GM23338 (cell line): ENCODE results near the gene EEF2. TPM values are rescaled to one million over a fixed set of nuclear protein-coding genes. Genes with fewer than 3 reads are reported as not detected.

ENCODE experiments used
- ATAC-seq: fragments of 200-7000 bp; cut with Tn5 transposase; 3 replicates; pipeline ENCODE4 v1.9.1; 2020
- DNase-seq: peaks from one replicate; pipeline ENCODE4 v3.0.0-alpha.2; 2015; ENCODE audit warnings: low spot score
- H2AFZ ChIP-seq: fragments of 200-600 bp; sonication (generic); 2 replicates; pipeline ENCODE4 v1.8.0; 2016; ENCODE audit warnings: antibody characterized with exemption, mild to moderate bottlenecking, moderate library complexity
- H3F3A ChIP-seq: fragments of 200-600 bp; sonication (generic); replicated peaks from 2 replicates; pipeline ENCODE4 v1.8.0; 2017; ENCODE audit warnings: antibody characterized with exemption, mixed run types, low read depth
- H3K27ac ChIP-seq: fragments of 200-600 bp; sonication (generic); 2 replicates; pipeline ENCODE4 v1.6.1; 2016; ENCODE audit warnings: low read depth
- H3K27me3 ChIP-seq: fragments of 200-600 bp; sonication (generic); 2 replicates; pipeline ENCODE4 v1.8.0; 2016; ENCODE audit warnings: mild to moderate bottlenecking, mixed run types, moderate library complexity; ENCODE audit not compliant: insufficient read depth
- H3K36me3 ChIP-seq: fragments of 200-600 bp; sonication (generic); 2 replicates; pipeline ENCODE4 v1.8.0; 2016; ENCODE audit warnings: mild to moderate bottlenecking; ENCODE audit not compliant: insufficient read depth
- H3K4me1 ChIP-seq: fragments of 200-600 bp; sonication (generic); 2 replicates; pipeline ENCODE4 v1.8.0; 2016; ENCODE audit warnings: mild to moderate bottlenecking, moderate library complexity; ENCODE audit not compliant: insufficient read depth
- H3K4me2 ChIP-seq: fragments of 200-600 bp; sonication (generic); 2 replicates; pipeline ENCODE4 v1.7.1; 2017; ENCODE audit warnings: mixed run types
- H3K4me3 ChIP-seq: fragments of 200-600 bp; sonication (generic); 2 replicates; pipeline ENCODE4 v1.6.1; 2016; ENCODE audit warnings: mixed run types
- H3K79me2 ChIP-seq: fragments of 200-600 bp; sonication (generic); replicated peaks from 2 replicates; pipeline ENCODE4 v1.8.0; 2017; ENCODE audit warnings: mild to moderate bottlenecking; ENCODE audit not compliant: insufficient read depth
- H3K9me2 ChIP-seq: fragments of 200-600 bp; sonication (generic); 2 replicates; pipeline ENCODE4 v1.8.0; 2017; ENCODE audit not compliant: insufficient read depth
- H4K20me1 ChIP-seq: fragments of 200-600 bp; sonication (generic); replicated peaks from 2 replicates; pipeline ENCODE4 v1.8.0; 2017; ENCODE audit warnings: mild to moderate bottlenecking; ENCODE audit not compliant: insufficient read depth
- H3K27ac Mint-ChIP-seq: 2 replicates; pipeline ENCODE4 v1.8.0; 2020; ENCODE audit warnings: inconsistent platforms, mild to moderate bottlenecking, moderate library complexity, mixed read lengths
- H3K27me3 Mint-ChIP-seq: 3 replicates; pipeline ENCODE4 v1.8.0; 2022; ENCODE audit warnings: low read depth, mild to moderate bottlenecking, moderate library complexity, mixed read lengths, inconsistent platforms; ENCODE audit not compliant: insufficient read depth, poor library complexity
- H3K36me3 Mint-ChIP-seq: 3 replicates; pipeline ENCODE4 v1.8.0; 2021; ENCODE audit warnings: low read depth, mild to moderate bottlenecking, inconsistent platforms, moderate library complexity, mixed read lengths
- H3K4me1 Mint-ChIP-seq: 3 replicates; pipeline ENCODE4 v1.8.0; 2020; ENCODE audit warnings: mild to moderate bottlenecking, inconsistent platforms, mixed read lengths
- H3K4me3 Mint-ChIP-seq: 3 replicates; pipeline ENCODE4 v1.8.0; 2021; ENCODE audit warnings: moderate library complexity, mild to moderate bottlenecking, inconsistent platforms, mixed read lengths
- H3K9me3 Mint-ChIP-seq: 3 replicates; pipeline ENCODE4 v1.8.0; 2020; ENCODE audit warnings: moderate library complexity, mild to moderate bottlenecking, inconsistent platforms, mixed read lengths
- CREB1 ChIP-seq: fragments of 250-450 bp; sonication (Bioruptor Pico); IDR thresholded peaks from 2 replicates; pipeline ENCODE4 v1.5.0; 2020; ENCODE audit warnings: low read depth, mild to moderate bottlenecking, moderate library complexity
- CTCF ChIP-seq, 2 experiments: fragments of 200-600 bp in 1 of 2; sonication (generic) in 1 of 2; conservative IDR thresholded peaks; 2 replicates each; pipeline versions ENCODE4 v1.5.1 to v1.6.1; 2016 to 2017; ENCODE audit warnings: antibody characterized with exemption in 2 of 2, low read depth in 2 of 2, mild to moderate bottlenecking in 2 of 2, moderate library complexity in 1 of 2
- EZH2 ChIP-seq: fragments of 200-600 bp; sonication (generic); IDR thresholded peaks from one replicate; pipeline ENCODE4 v1.8.0; 2017; ENCODE audit warnings: antibody characterized with exemption, mild to moderate bottlenecking, low read depth; ENCODE audit not compliant: unreplicated experiment
- EZH2phosphoT487 ChIP-seq: fragments of 200-600 bp; sonication (generic); IDR thresholded peaks from one replicate; pipeline ENCODE4 v1.8.1; 2018; ENCODE audit warnings: antibody characterized with exemption; ENCODE audit not compliant: unreplicated experiment
- JUNB ChIP-seq: IDR thresholded peaks from one replicate; pipeline ENCODE4 v1.6.1; 2016; ENCODE audit warnings: antibody characterized with exemption; ENCODE audit not compliant: unreplicated experiment
- NANOG ChIP-seq: IDR thresholded peaks from 2 replicates; pipeline ENCODE4 v1.6.1; 2016; ENCODE audit warnings: antibody characterized with exemption, borderline replicate concordance
- POLR2AphosphoS5 ChIP-seq: IDR thresholded peaks from 2 replicates; pipeline ENCODE4 v1.6.1; 2016; ENCODE audit warnings: antibody characterized with exemption, low read depth
- REST ChIP-seq: IDR thresholded peaks from one replicate; pipeline ENCODE4 v1.6.1; 2018; ENCODE audit warnings: antibody characterized with exemption; ENCODE audit not compliant: unreplicated experiment
- STAT1 ChIP-seq: IDR thresholded peaks from one replicate; pipeline ENCODE4 v1.6.1; 2016; ENCODE audit warnings: antibody characterized with exemption; ENCODE audit not compliant: unreplicated experiment
- ZNF114 ChIP-seq: fragments of 250-450 bp; sonication (Bioruptor Pico); IDR thresholded peaks from 2 replicates; pipeline ENCODE4 v1.5.0; 2020; ENCODE audit warnings: mild to moderate bottlenecking, moderate library complexity
- ZNF331 ChIP-seq: fragments of 250-450 bp; sonication (Bioruptor Pico); IDR thresholded peaks from 2 replicates; pipeline ENCODE4 v1.5.0; 2020; ENCODE audit warnings: low read depth, mild to moderate bottlenecking, moderate library complexity
- polyA plus RNA-seq: library from polyadenylated mRNA; unstranded; fragments of >200 nt; fragmentation: Nextera tagmentation; extraction: Ambion mirVana; gene quantifications from 2 replicates; pipeline ENCODE4 v1.2.1, GENCODE V29; 2016
- total RNA-seq: library from RNA; depleted of rRNA; stranded (reverse); fragments of >200 nt; shearing (Covaris generic); gene quantifications from 2 replicates; pipeline ENCODE4 v1.2.3, GENCODE V29; 2014
- TF ChIP-seq, protein P1 (sequence below): IDR thresholded peaks from 2 replicates; pipeline ENCODE4 v1.6.1; 2016; ENCODE audit warnings: antibody characterized with exemption
- TF ChIP-seq, protein P2 (sequence below): fragments of 250-450 bp; sonication (Bioruptor Pico); IDR thresholded peaks from 2 replicates; pipeline ENCODE4 v1.5.0; 2020; ENCODE audit warnings: mild to moderate bottlenecking, moderate library complexity

Gene EEF2
- total and polyA plus RNA-seq, 2 experiments from 2014 or later, result 772 to 2,987 TPM

DNA sequence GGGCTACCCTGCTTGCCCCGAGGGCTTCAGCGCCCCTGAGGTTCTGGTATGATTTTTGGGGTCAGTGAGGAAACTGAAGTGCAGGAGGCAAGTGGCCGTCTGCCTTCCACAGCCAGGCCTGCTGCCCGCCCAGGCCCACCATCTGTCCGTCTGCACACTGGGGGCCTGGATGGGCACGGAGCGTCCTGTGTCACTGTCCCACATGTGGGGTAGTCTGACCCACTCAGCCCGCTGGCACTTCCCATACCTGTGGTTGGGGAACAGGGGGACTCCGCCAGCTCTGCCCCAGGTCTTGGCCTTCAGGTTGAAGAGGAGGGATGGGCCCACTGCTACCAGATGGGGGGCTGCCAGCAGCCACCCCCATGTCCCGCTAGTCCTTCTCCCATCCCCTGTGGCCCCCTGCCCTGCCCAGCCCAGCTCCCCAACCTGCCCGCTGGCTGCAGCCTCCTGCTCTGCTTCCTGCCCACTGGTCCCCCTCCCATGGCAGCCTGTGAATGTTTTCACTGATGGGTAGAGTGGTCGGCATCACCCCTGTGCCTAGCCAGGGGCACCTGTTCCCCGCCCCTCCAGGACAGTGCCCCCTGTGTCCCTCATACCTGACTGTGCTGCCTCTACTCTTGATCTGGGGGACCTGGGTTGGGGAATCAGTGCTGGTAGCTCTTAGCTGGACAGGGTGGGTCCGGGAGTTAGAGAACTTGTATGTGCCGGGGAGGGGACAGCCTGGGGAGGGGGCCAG lies 31.8 kb upstream of the EEF2 start:
- H3K36me3 ChIP-seq, result peaks cover 3% of the 10 kb centered on the region; the same call in 1 of the 2 replicates
- peaks cover 5% of the 10 kb centered on the region for H4K20me1 ChIP-seq
- no peak overlapping the region for H3K27ac Mint-ChIP-seq
- H3K4me2 ChIP-seq, result no peak overlapping the region
- DNase-seq (no peak), ATAC-seq (no peak)
- H3F3A ChIP-seq, result no peaks in the 10 kb centered on the region
- H3K4me1 Mint-ChIP-seq, result no peaks in the 10 kb centered on the region
- H3K27ac ChIP-seq, result no peak overlapping the region
- H3K9me3 Mint-ChIP-seq, result no peaks in the 10 kb centered on the region
- H3K4me3 Mint-ChIP-seq, result no peak overlapping the region
- no peaks in the 10 kb centered on the region for H3K27me3 ChIP-seq
- H3K27me3 Mint-ChIP-seq, result peaks cover 5% of the 10 kb centered on the region
- H2AFZ ChIP-seq, result no peak overlapping the region
- H3K4me1 ChIP-seq, result no peaks in the 10 kb centered on the region
- peaks cover 11% of the 10 kb centered on the region for H3K36me3 Mint-ChIP-seq
- peaks cover 57% of the 10 kb centered on the region for H3K79me2 ChIP-seq
- no peak for TF ChIP-seq STAT1
- no peak for TF ChIP-seq CREB1 (CRISPR knock-in tag)
- TF ChIP-seq, protein P1, sequence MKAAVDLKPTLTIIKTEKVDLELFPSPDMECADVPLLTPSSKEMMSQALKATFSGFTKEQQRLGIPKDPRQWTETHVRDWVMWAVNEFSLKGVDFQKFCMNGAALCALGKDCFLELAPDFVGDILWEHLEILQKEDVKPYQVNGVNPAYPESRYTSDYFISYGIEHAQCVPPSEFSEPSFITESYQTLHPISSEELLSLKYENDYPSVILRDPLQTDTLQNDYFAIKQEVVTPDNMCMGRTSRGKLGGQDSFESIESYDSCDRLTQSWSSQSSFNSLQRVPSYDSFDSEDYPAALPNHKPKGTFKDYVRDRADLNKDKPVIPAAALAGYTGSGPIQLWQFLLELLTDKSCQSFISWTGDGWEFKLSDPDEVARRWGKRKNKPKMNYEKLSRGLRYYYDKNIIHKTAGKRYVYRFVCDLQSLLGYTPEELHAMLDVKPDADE, result no peak
- no peak for TF ChIP-seq JUNB
- TF ChIP-seq ZNF331 (CRISPR knock-in tag), result no peak
- no peak for TF ChIP-seq EZH2phosphoT487
- TF ChIP-seq CTCF (conservative IDR thresholded peaks at IDR 0.05; ENCODE audit: low read depth in 2 of 2), result no peak
- no peak for TF ChIP-seq REST
- TF ChIP-seq, protein P2, sequence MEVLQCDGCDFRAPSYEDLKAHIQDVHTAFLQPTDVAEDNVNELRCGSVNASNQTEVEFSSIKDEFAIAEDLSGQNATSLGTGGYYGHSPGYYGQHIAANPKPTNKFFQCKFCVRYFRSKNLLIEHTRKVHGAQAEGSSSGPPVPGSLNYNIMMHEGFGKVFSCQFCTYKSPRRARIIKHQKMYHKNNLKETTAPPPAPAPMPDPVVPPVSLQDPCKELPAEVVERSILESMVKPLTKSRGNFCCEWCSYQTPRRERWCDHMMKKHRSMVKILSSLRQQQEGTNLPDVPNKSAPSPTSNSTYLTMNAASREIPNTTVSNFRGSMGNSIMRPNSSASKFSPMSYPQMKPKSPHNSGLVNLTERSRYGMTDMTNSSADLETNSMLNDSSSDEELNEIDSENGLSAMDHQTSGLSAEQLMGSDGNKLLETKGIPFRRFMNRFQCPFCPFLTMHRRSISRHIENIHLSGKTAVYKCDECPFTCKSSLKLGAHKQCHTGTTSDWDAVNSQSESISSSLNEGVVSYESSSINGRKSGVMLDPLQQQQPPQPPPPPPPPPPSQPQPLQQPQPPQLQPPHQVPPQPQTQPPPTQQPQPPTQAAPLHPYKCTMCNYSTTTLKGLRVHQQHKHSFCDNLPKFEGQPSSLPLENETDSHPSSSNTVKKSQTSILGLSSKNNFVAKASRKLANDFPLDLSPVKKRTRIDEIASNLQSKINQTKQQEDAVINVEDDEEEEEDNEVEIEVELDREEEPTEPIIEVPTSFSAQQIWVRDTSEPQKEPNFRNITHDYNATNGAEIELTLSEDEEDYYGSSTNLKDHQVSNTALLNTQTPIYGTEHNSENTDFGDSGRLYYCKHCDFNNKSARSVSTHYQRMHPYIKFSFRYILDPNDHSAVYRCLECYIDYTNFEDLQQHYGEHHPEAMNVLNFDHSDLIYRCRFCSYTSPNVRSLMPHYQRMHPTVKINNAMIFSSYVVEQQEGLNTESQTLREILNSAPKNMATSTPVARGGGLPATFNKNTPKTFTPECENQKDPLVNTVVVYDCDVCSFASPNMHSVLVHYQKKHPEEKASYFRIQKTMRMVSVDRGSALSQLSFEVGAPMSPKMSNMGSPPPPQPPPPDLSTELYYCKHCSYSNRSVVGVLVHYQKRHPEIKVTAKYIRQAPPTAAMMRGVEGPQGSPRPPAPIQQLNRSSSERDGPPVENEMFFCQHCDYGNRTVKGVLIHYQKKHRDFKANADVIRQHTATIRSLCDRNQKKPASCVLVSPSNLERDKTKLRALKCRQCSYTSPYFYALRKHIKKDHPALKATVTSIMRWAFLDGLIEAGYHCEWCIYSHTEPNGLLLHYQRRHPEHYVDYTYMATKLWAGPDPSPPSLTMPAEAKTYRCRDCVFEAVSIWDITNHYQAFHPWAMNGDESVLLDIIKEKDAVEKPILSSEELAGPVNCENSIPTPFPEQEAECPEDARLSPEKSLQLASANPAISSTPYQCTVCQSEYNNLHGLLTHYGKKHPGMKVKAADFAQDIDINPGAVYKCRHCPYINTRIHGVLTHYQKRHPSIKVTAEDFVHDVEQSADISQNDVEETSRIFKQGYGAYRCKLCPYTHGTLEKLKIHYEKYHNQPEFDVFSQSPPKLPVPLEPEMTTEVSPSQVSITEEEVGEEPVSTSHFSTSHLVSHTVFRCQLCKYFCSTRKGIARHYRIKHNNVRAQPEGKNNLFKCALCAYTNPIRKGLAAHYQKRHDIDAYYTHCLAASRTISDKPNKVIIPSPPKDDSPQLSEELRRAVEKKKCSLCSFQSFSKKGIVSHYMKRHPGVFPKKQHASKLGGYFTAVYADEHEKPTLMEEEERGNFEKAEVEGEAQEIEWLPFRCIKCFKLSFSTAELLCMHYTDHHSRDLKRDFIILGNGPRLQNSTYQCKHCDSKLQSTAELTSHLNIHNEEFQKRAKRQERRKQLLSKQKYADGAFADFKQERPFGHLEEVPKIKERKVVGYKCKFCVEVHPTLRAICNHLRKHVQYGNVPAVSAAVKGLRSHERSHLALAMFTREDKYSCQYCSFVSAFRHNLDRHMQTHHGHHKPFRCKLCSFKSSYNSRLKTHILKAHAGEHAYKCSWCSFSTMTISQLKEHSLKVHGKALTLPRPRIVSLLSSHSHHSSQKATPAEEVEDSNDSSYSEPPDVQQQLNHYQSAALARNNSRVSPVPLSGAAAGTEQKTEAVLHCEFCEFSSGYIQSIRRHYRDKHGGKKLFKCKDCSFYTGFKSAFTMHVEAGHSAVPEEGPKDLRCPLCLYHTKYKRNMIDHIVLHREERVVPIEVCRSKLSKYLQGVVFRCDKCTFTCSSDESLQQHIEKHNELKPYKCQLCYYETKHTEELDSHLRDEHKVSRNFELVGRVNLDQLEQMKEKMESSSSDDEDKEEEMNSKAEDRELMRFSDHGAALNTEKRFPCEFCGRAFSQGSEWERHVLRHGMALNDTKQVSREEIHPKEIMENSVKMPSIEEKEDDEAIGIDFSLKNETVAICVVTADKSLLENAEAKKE (CRISPR knock-in tag), result no peak
- TF ChIP-seq NANOG, result no peak
- TF ChIP-seq POLR2AphosphoS5, result no peak
- no peak for TF ChIP-seq EZH2
- TF ChIP-seq ZNF114 (CRISPR knock-in tag), result no peak
- H3K4me3 ChIP-seq, result no peak overlapping the region
- H3K9me2 ChIP-seq, result no peaks in the 10 kb centered on the region
